Smooth muscle cell (in vitro differentiated cells): ENCODE measurements around the gene MACC1. TPM values are rescaled to one million over a fixed set of nuclear protein-coding genes. Genes with fewer than 3 reads are reported as not detected.
"Not testable (repeated sequence)": the region's sequence is repeated elsewhere in the genome, so short reads cannot be mapped to it uniquely, and the experiment has no call there.

ENCODE experiments used
- DNase-seq: peaks from one replicate; lab custom pipeline; 2025; ENCODE audit not compliant: unreplicated experiment; lab: John Stamatoyannopoulos, UW
- H2AFZ ChIP-seq: fragments of 200-600 bp; sonication (generic); 2 replicates; pipeline ENCODE4 v1.6.0; 2016; ENCODE audit warnings: antibody characterized with exemption, low read depth, mild to moderate bottlenecking
- H3F3A ChIP-seq: fragments of 200-600 bp; sonication (generic); 2 replicates; pipeline ENCODE4 v1.6.0; 2017; ENCODE audit warnings: antibody characterized with exemption, low read depth
- H3K27ac ChIP-seq: fragments of 200-600 bp; sonication (generic); 2 replicates; pipeline ENCODE4 v1.5.1; 2016; ENCODE audit warnings: low read depth, mild to moderate bottlenecking
- H3K27me3 ChIP-seq: fragments of 200-600 bp; sonication (generic); 2 replicates; pipeline ENCODE4 v1.6.1; 2016; ENCODE audit warnings: low read depth, mild to moderate bottlenecking
- H3K36me3 ChIP-seq: fragments of 200-600 bp; sonication (generic); 2 replicates; pipeline ENCODE4 v1.5.1; 2016; ENCODE audit warnings: low read depth
- H3K4me1 ChIP-seq: fragments of 200-600 bp; sonication (generic); 2 replicates; pipeline ENCODE4 v1.5.1; 2016; ENCODE audit warnings: low read depth
- H3K4me2 ChIP-seq: fragments of 200-600 bp; sonication (generic); 2 replicates; pipeline ENCODE4 v1.6.0; 2016; ENCODE audit warnings: mild to moderate bottlenecking
- H3K4me3 ChIP-seq: fragments of 200-600 bp; sonication (generic); 2 replicates; pipeline ENCODE4 v1.5.1; 2016; ENCODE audit warnings: mild to moderate bottlenecking
- H3K79me2 ChIP-seq: fragments of 200-600 bp; sonication (generic); 2 replicates; pipeline ENCODE4 v1.6.0; 2016; ENCODE audit warnings: low read depth, mild to moderate bottlenecking
- H3K9ac ChIP-seq: fragments of 200-600 bp; sonication (generic); 2 replicates; pipeline ENCODE4 v1.6.0; 2016; ENCODE audit warnings: low read depth
- H3K9me3 ChIP-seq: fragments of 200-600 bp; sonication (generic); replicated peaks from 2 replicates; pipeline ENCODE4 v1.5.1; 2016; ENCODE audit warnings: low read depth
- H4K20me1 ChIP-seq: fragments of 200-600 bp; sonication (generic); 2 replicates; pipeline ENCODE4 v1.6.0; 2016; ENCODE audit warnings: low read depth
- CTCF ChIP-seq: fragments of 200-600 bp; sonication (generic); IDR thresholded peaks from 2 replicates; pipeline ENCODE4 v1.5.1; 2017; ENCODE audit warnings: borderline replicate concordance, mild to moderate bottlenecking, antibody characterized with exemption; ENCODE audit not compliant: insufficient read depth, poor library complexity, severe bottlenecking
- WGBS: methylation state at CpG from one replicate; pipeline ENCODE4 v1.1.7; 2016; ENCODE audit warnings: low lambda C conversion rate; 5-methylcytosine and 5-hydroxymethylcytosine counted together
- polyA plus RNA-seq: library from polyadenylated mRNA; unstranded; fragments of >200 nt; fragmentation: Nextera tagmentation; extraction: Ambion mirVana; gene quantifications from 2 replicates; pipeline ENCODE4 v1.2.1, GENCODE V29; 2016
- total RNA-seq: library from RNA; depleted of rRNA; stranded (reverse); fragments of >200 nt; gene quantifications from 2 replicates; pipeline ENCODE4 v1.2.3, GENCODE V29; 2014

MACC1 gene
- total and polyA plus RNA-seq, 2 experiments from 2014 or later, result 1.3 TPM; not detected in 1

- no peak for TF ChIP-seq CTCF
- no peaks in the 10 kb centered on the region for H3K4me1 ChIP-seq
- no peaks in the 10 kb centered on the region for H4K20me1 ChIP-seq
- no peaks in the 10 kb centered on the region for H3K9me3 ChIP-seq
- H3K27ac ChIP-seq, result no peak overlapping the region
- no peaks in the 10 kb centered on the region for H3K27me3 ChIP-seq
- no peak for DNase-seq
- 89% methylated on average over 4 of the region's 4 CpGs for WGBS
- H3K79me2 ChIP-seq, result no peaks in the 10 kb centered on the region
- no peak overlapping the region for H2AFZ ChIP-seq
- no peaks in the 10 kb centered on the region for H3K36me3 ChIP-seq
- H3K9ac ChIP-seq, result no peak overlapping the region
- H3K4me3 ChIP-seq, result no peak overlapping the region
- H3K4me2 ChIP-seq, result no peak overlapping the region
- H3F3A ChIP-seq, result no peaks in the 10 kb centered on the region
Observed at GRCh38 chr7:20131776-20132175, 85.4 kb downstream of the MACC1 start.

DNA sequence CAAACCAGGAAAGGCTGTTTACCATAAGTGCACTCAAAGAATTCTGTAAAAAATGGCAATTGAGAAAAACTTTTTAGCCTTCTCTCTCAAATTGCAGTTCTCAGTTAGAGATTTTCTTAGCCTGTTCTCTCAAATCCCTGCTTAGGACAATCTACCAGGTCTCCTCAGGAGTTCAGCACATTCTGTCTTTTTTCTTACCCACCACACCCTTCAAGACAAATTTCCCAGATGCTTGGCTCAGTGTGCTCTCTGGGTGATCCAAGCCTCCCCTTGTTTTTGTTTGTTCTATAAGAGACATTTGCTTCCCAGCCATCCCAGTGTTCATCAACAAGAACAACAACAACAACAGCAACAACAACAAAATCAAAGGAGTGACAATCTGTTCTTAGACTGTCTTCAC, 87.3 kb downstream of the MACC1 start:
- Histone ChIP-seq H3K9ac (no peak overlapping the region), H3K4me2 (no peak overlapping the region), H3K27ac (no peak overlapping the region), H3K79me2 (no peaks in the 10 kb centered on the region), H3F3A (no peaks in the 10 kb centered on the region), H3K27me3 (no peaks in the 10 kb centered on the region), H3K4me3 (no peak overlapping the region), H3K36me3 (no peaks in the 10 kb centered on the region), H4K20me1 (no peaks in the 10 kb centered on the region), H2AFZ (peak overlapping the region; percentile 7), H3K9me3 (no peaks in the 10 kb centered on the region), H3K4me1 (no peaks in the 10 kb centered on the region)
- DNase-seq, result no peak
- no peak for TF ChIP-seq CTCF

DNA sequence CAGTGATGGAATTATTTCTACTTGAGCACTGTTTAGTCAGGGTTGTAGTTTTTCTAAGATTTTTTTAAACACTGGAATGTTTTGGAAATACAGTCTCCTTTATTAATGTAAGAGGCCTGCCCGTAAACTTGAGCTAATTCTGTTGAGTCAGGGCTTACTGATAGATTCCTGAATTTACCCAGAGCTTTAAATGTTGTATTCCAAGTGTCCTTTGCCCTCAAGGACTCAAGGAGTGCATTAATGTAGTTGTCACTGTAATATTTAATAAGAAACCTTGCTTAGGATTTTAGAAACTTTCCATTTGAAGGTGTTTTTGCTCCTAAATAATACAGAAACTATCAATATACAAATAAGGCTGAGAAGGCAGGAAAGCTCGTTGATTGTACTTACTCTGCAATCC, 89.2 kb downstream of the MACC1 start:
- Histone ChIP-seq H3K27me3 (peaks cover 14% of the 10 kb centered on the region), H3K9me3 (no peaks in the 10 kb centered on the region), H3K27ac (no peak overlapping the region), H3K79me2 (no peaks in the 10 kb centered on the region), H3K9ac (no peak overlapping the region), H2AFZ (no peak overlapping the region), H3F3A (no peaks in the 10 kb centered on the region), H3K4me2 (no peak overlapping the region), H3K4me1 (no peaks in the 10 kb centered on the region), H4K20me1 (no peaks in the 10 kb centered on the region), H3K4me3 (no peak overlapping the region), H3K36me3 (no peaks in the 10 kb centered on the region)
- no peak for DNase-seq
- no peak for TF ChIP-seq CTCF
- WGBS, result 46% methylated on average over 2 of the region's 2 CpGs

- H3K9me3 ChIP-seq, H3K36me3 ChIP-seq, H3F3A ChIP-seq, DNase-seq, H3K9ac ChIP-seq, H3K4me1 ChIP-seq, H3K4me2 ChIP-seq, H4K20me1 ChIP-seq, H3K27ac ChIP-seq, H2AFZ ChIP-seq, H3K4me3 ChIP-seq, H3K79me2 ChIP-seq: not testable (repeated sequence)
- peaks cover 34% of the 10 kb centered on the region for H3K27me3 ChIP-seq
- WGBS, result 43% methylated on average over 4 of the region's 4 CpGs
Observed at GRCh38 chr7:20126060-20126459, 91.1 kb downstream of the MACC1 start.

DNA sequence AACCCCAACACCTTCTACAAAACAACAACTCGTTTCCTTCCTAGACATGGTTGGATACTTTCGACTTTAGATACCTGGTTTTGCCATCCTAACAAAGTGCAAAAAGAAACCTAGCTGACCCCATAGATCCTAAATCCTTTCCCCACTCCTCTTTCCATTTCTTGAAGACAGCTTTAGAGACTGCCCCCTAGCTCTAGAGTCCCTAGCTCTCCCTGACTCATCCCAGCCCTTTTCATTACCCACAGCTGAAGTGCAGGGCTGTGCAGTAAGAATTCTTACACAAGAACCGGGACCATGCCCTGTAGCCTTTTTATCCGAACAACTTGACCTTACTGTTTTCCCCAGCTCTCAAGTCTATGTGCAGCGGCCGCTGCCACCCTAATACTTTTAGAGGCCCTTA, 93.1 kb downstream of the MACC1 start:
- not testable (repeated sequence) for DNase-seq, H3K4me3 ChIP-seq, H3K36me3 ChIP-seq, H3K4me2 ChIP-seq, H3K79me2 ChIP-seq, H3K27ac ChIP-seq, H3F3A ChIP-seq, H3K9ac ChIP-seq, H2AFZ ChIP-seq, H3K9me3 ChIP-seq, H3K4me1 ChIP-seq, H4K20me1 ChIP-seq
- WGBS, result 35% methylated on average over 6 of the region's 6 CpGs
- H3K27me3 ChIP-seq, result peaks cover 37% of the 10 kb centered on the region

DNA sequence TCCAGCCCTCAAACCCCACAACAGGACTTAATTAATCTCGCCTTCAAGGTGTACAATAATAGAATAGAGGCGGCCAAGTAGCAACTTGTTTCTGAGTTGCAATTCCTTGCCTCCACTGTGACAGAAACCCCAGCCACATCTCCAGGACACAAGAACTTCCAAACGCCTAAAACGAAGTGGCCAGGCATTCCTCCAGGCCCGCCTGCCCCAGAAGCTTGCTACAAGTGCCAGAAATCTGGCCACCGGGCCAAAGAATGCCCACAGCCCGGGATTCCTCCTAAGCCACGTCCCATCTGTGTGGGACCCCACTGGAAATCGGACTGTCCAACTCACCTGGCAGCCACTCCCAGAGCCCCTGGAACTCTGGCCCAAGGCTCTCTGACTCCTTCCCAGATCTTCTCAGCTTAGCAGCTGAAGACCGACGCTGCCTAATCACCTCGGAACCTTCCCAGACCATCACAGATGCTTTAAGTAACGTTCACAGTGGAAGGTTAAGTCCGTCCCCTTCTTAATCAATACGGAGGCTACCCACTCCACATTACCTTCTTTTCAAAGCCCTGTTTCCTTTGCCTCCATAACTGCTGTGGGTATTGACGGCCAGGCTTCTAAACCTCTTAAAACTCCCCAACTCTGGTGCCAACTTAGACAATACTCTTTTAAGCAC, 94.4 kb downstream of the MACC1 start:
- H4K20me1 ChIP-seq, H3K4me2 ChIP-seq, H2AFZ ChIP-seq, H3K9ac ChIP-seq, H3K9me3 ChIP-seq, DNase-seq, H3K4me1 ChIP-seq, H3K27ac ChIP-seq, H3K36me3 ChIP-seq, H3F3A ChIP-seq, H3K4me3 ChIP-seq, H3K79me2 ChIP-seq: not testable (repeated sequence)
- peaks cover 37% of the 10 kb centered on the region for H3K27me3 ChIP-seq
- WGBS, result 31% methylated on average over 16 of the region's 16 CpGs
